Endothelial cell of umbilical vein (primary cell): ENCODE data around the gene KCNMA1. TPM values are rescaled to one million over a fixed set of nuclear protein-coding genes. Genes with fewer than 3 reads are reported as not detected.

Experiments
- BruUV-seq: library from RNA; stranded (reverse); fragments of 400-500 nt; replicated peaks from 2 replicates; lab custom pipeline; 2021; lab: Mats Ljungman, UMichigan
- CTCF ChIA-PET: fragments of 300-600, 350-600 bp; sonication (Branson Sonifier 250); formaldehyde crosslinking; loops from one replicate; lab custom pipeline; 2021; ENCODE audit warnings: antibody characterized with exemption, inconsistent platforms; lab: Charles Lee
- POLR2A ChIA-PET: fragments of 300-600, 350-600 bp; sonication (Branson Sonifier 250); formaldehyde crosslinking; loops from one replicate; lab custom pipeline; 2021; ENCODE audit warnings: antibody characterized with exemption, inconsistent platforms; lab: Charles Lee
- DNase-seq: peaks from one replicate; pipeline ENCODE4 v3.0.0-alpha.2; 2011; ENCODE audit warnings: low read depth, low spot score
- FAIRE-seq: peaks from 2 replicates; lab custom pipeline; 2011; peaks lifted over from hg19 to GRCh38; lab: Jason Lieb, UNC
- H2AFZ ChIP-seq: 2 replicates; pipeline ENCODE4 v1.6.0; 2012; ENCODE audit warnings: low read depth, low read length, control low read depth, inconsistent platforms
- H3K27ac ChIP-seq: 2 replicates; pipeline ENCODE4 v1.5.1; 2011; ENCODE audit warnings: low read depth, mild to moderate bottlenecking, control low read depth, low read length, moderate library complexity; ENCODE audit not compliant: insufficient read depth
- H3K27me3 ChIP-seq, 2 experiments: 2 replicates each; pipeline versions ENCODE4 v1.6.0 to v1.6.1; 2011; ENCODE audit warnings: low read length in 2 of 2, mixed read lengths in 1 of 2; ENCODE audit not compliant: control insufficient read depth in 2 of 2, insufficient read depth in 2 of 2
- H3K36me3 ChIP-seq, 2 experiments: 2 replicates in 1 of 2; 3 replicates in 1 of 2; pipeline ENCODE4 v1.5.1; 2011; ENCODE audit warnings: low read length in 2 of 2, mild to moderate bottlenecking in 1 of 2, moderate library complexity in 1 of 2; ENCODE audit not compliant: control insufficient read depth in 2 of 2, insufficient read depth in 2 of 2; ENCODE audit errors: extremely low read depth in 1 of 2
- H3K4me1 ChIP-seq: 3 replicates; pipeline ENCODE4 v1.5.1; 2011; ENCODE audit warnings: mild to moderate bottlenecking, low read length; ENCODE audit not compliant: control insufficient read depth, insufficient read depth; ENCODE audit errors: extremely low read depth
- H3K4me2 ChIP-seq: 2 replicates; pipeline ENCODE4 v1.6.1; 2011; ENCODE audit warnings: low read length, control low read depth, mixed read lengths; ENCODE audit not compliant: insufficient read depth
- H3K4me3 ChIP-seq, 3 experiments: fragments of 200-600 bp in 1 of 3; sonication (generic), shearing (Covaris generic) in 1 of 3; replicated peaks in 1 of 3; 2 replicates each; pipeline ENCODE4 v1.5.1; 2011 to 2016; ENCODE audit warnings: control low read depth in 3 of 3, low read length in 3 of 3, mild to moderate bottlenecking in 2 of 3, inconsistent platforms in 1 of 3, low read depth in 1 of 3, moderate library complexity in 1 of 3; ENCODE audit not compliant: insufficient read depth in 1 of 3
- H3K79me2 ChIP-seq: 2 replicates; pipeline ENCODE4 v1.6.0; 2012; ENCODE audit warnings: low read length, inconsistent platforms; ENCODE audit not compliant: control insufficient read depth, insufficient read depth
- H3K9ac ChIP-seq: replicated peaks from 2 replicates; pipeline ENCODE3; 2011; ENCODE audit warnings: low read length, control low read depth; ENCODE audit not compliant: insufficient read depth; ENCODE audit errors: extremely low read depth
- H3K9me1 ChIP-seq: replicated peaks from 3 replicates; pipeline ENCODE4 v1.6.0; 2011; ENCODE audit warnings: mild to moderate bottlenecking, low read length; ENCODE audit not compliant: control insufficient read depth, insufficient read depth; ENCODE audit errors: extremely low read depth
- H3K9me3 ChIP-seq: replicated peaks from 2 replicates; pipeline ENCODE4 v1.5.1; 2012; ENCODE audit warnings: low read length, inconsistent platforms; ENCODE audit not compliant: control insufficient read depth, insufficient read depth
- H4K20me1 ChIP-seq: replicated peaks from 2 replicates; pipeline ENCODE3; 2011; ENCODE audit warnings: mild to moderate bottlenecking, low read length; ENCODE audit not compliant: control insufficient read depth, insufficient read depth; ENCODE audit errors: extremely low read depth
- CTCF ChIP-seq, 2 donors: IDR thresholded peaks; 1 replicate in 1 of 2; 2 replicates in 1 of 2; pipeline ENCODE4 v1.5.1; 2011; ENCODE audit warnings: low read length in 2 of 2, mild to moderate bottlenecking in 2 of 2, moderate library complexity in 2 of 2, control low read depth in 1 of 2, inconsistent platforms in 1 of 2, low read depth in 1 of 2; ENCODE audit not compliant: insufficient read depth in 1 of 2; ENCODE audit errors: extremely low read depth in 1 of 2
- EZH2 ChIP-seq: IDR thresholded peaks from 2 replicates; pipeline ENCODE4 v1.6.1; 2012; ENCODE audit warnings: borderline replicate concordance, low read depth, mild to moderate bottlenecking, moderate library complexity, low read length, inconsistent platforms; ENCODE audit not compliant: severe bottlenecking
- FOS ChIP-seq: IDR thresholded peaks from 2 replicates; pipeline ENCODE4 v1.6.1; 2011; ENCODE audit warnings: mild to moderate bottlenecking, low read length, moderate library complexity, borderline replicate concordance; ENCODE audit not compliant: insufficient read depth
- GATA2 ChIP-seq: IDR thresholded peaks from 2 replicates; pipeline ENCODE4 v1.7.0; 2011; ENCODE audit warnings: low read depth, mild to moderate bottlenecking, moderate library complexity, mixed read lengths, low read length; ENCODE audit not compliant: insufficient read length, insufficient read depth
- MYC ChIP-seq: IDR thresholded peaks from one replicate; pipeline ENCODE4 v1.6.1; 2011; ENCODE audit warnings: mild to moderate bottlenecking, low read depth, low read length
- POLR2A ChIP-seq: IDR thresholded peaks from 2 replicates; pipeline ENCODE4 v1.6.1; 2012; ENCODE audit warnings: low read depth, mild to moderate bottlenecking, control low read depth, low read length
- dilution Hi-C: fragments of 300-500 bp; cut with MboI; formaldehyde crosslinking; loops from one replicate; pipeline ENCODE4 v1.15.0; 2019; ENCODE audit warnings: low sequenced_read_pairs; ENCODE audit not compliant: extremely low pct_ligation_motif_present
- intact Hi-C: fragments of 100-400 bp; cut with micrococcal nuclease; formaldehyde crosslinking; loops from one replicate; pipeline ENCODE4 v1.10.0; 2022
- polyA plus RNA-seq, 4 experiments: library from polyadenylated mRNA; depleted of rRNA in 3 of 4; stranded (reverse) in 3 of 4; unstranded in 1 of 4; fragments of >200 nt; gene quantifications; 2 replicates each; pipeline versions ENCODE4 v1.2.1 to v1.2.3, GENCODE V29; 2011 to 2012; ENCODE audit warnings: missing spikeins in 1 of 4
- total RNA-seq: library from RNA; stranded (reverse); gene quantifications from 2 replicates; pipeline ENCODE4 v1.2.3, GENCODE V29; 2021

Gene KCNMA1
- total and polyA plus RNA-seq, 2 donors (not counting 3 experiments of a cell fraction or from before 2014, with no cell fraction given), result 0.10 to 0.82 TPM

- ChIA-PET CTCF (no interaction called here), POLR2A (no interaction called here)
- H3K79me2 ChIP-seq, result no peaks in the 10 kb centered on the region
- no peak overlapping the region for H2AFZ ChIP-seq
- H3K27me3 ChIP-seq, result peaks cover 5% of the 10 kb centered on the region in 2 experiments
- FAIRE-seq (no peak), DNase-seq (no peak)
- no peaks in the 10 kb centered on the region for H3K9me1 ChIP-seq
- intact Hi-C loops, result no loop called here
- H3K9ac ChIP-seq, result no peak overlapping the region
- no peak overlapping the region for H3K27ac ChIP-seq
- no TSS peak for BruUV-seq
- no peak overlapping the region for H3K4me2 ChIP-seq
- dilution Hi-C loops, result no loop called here
- H3K36me3 ChIP-seq, result no peaks in the 10 kb centered on the region
- no peaks in the 10 kb centered on the region for H4K20me1 ChIP-seq
- TF ChIP-seq POLR2A (no peak), GATA2 (no peak), FOS (no peak), MYC (no peak), EZH2 (no peak), CTCF (IDR thresholded peaks at IDR 0.05; ENCODE audit: extremely low read depth in 1 of 2, insufficient read depth in 1 of 2, low read depth in 1 of 2, low read length in 2 of 2) (no peak)
- no peak overlapping the region for H3K4me3 ChIP-seq
- no peaks in the 10 kb centered on the region for H3K4me1 ChIP-seq
- H3K9me3 ChIP-seq, result no peaks in the 10 kb centered on the region
Observed at GRCh38 chr10:77290528-77291155, 347.0 kb downstream of the KCNMA1 start.
